ENCODE data around the gene PARP15.

DNA sequence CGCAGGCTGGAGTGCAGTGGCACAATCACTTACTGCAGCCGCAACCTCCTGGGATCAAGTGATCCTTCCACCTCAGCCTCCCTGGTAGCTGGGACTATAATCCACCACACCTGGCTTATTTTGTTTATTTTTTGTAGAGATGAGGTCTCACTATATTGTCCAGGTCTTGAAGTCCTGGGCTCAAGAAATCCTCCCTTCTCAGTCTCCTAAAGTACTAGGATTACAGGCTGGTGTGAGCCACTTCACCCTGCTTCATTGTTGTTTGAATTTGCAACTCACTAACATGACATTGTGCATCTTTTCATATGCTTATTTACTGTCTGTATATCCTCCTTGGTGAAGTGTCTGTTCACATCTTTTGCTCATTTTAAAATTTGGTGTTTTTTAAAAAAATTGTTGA lies 10.1 kb downstream of the PARP15 start:
- TF ChIP-seq POLR2A (IDR thresholded peaks at IDR 0.05; ENCODE audit: low read depth) (no peak), EP300 (IDR thresholded peaks at IDR 0.05) (no peak), POLR2AphosphoS5 (IDR thresholded peaks at IDR 0.05) (no peak)
- TF ChIP-seq, protein P1, sequence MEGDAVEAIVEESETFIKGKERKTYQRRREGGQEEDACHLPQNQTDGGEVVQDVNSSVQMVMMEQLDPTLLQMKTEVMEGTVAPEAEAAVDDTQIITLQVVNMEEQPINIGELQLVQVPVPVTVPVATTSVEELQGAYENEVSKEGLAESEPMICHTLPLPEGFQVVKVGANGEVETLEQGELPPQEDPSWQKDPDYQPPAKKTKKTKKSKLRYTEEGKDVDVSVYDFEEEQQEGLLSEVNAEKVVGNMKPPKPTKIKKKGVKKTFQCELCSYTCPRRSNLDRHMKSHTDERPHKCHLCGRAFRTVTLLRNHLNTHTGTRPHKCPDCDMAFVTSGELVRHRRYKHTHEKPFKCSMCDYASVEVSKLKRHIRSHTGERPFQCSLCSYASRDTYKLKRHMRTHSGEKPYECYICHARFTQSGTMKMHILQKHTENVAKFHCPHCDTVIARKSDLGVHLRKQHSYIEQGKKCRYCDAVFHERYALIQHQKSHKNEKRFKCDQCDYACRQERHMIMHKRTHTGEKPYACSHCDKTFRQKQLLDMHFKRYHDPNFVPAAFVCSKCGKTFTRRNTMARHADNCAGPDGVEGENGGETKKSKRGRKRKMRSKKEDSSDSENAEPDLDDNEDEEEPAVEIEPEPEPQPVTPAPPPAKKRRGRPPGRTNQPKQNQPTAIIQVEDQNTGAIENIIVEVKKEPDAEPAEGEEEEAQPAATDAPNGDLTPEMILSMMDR (IDR thresholded peaks at IDR 0.05), result no peak

Measured in esophagus muscularis mucosa (tissue), 4 donors.